H9 (cell line): ENCODE results near the gene UNC119. TPM values are rescaled to one million over a fixed set of nuclear protein-coding genes. Genes with fewer than 3 reads are reported as not detected.

ENCODE experiments used
- DNase-seq: peaks from one replicate; pipeline ENCODE4 v3.0.0-alpha.2; 2017
- H2AFZ ChIP-seq: one replicate; pipeline ENCODE4 v1.6.1; 2013; ENCODE audit warnings: mild to moderate bottlenecking, low read length, control low read depth, moderate library complexity
- H2AK5ac ChIP-seq: 2 replicates; pipeline ENCODE4 v1.6.1; 2013; ENCODE audit warnings: low read length, control low read depth, mixed read lengths; ENCODE audit not compliant: insufficient read length
- H2BK120ac ChIP-seq: one replicate; pipeline ENCODE4 v1.6.1; 2013; ENCODE audit warnings: low read depth, mild to moderate bottlenecking, low read length, control low read depth, inconsistent platforms; ENCODE audit not compliant: poor library complexity, severe bottlenecking
- H2BK12ac ChIP-seq: 2 replicates; pipeline ENCODE4 v1.6.1; 2013; ENCODE audit warnings: low read length, control low read depth, mixed read lengths, low read depth; ENCODE audit not compliant: insufficient read length
- H2BK15ac ChIP-seq: 2 replicates; pipeline ENCODE4 v1.6.1; 2013; ENCODE audit warnings: low read depth, low read length, control low read depth
- H2BK20ac ChIP-seq: one replicate; pipeline ENCODE4 v1.6.1; 2013; ENCODE audit warnings: low read depth, mild to moderate bottlenecking, low read length, control low read depth, inconsistent platforms; ENCODE audit not compliant: poor library complexity, severe bottlenecking
- H2BK5ac ChIP-seq: 2 replicates; pipeline ENCODE4 v1.6.1; 2013; ENCODE audit warnings: low read length, control low read depth, mixed read lengths; ENCODE audit not compliant: insufficient read length
- H3K14ac ChIP-seq: 2 replicates; pipeline ENCODE4 v1.6.1; 2013; ENCODE audit warnings: low read length, control low read depth; ENCODE audit not compliant: insufficient read depth
- H3K18ac ChIP-seq: 2 replicates; pipeline ENCODE4 v1.6.1; 2013; ENCODE audit warnings: low read depth, mild to moderate bottlenecking, mixed read lengths, low read length, control low read depth; ENCODE audit not compliant: insufficient read length
- H3K23ac ChIP-seq: 2 replicates; pipeline ENCODE4 v1.6.1; 2013; ENCODE audit warnings: low read length, control low read depth, mixed read lengths, low read depth; ENCODE audit not compliant: insufficient read length
- H3K23me2 ChIP-seq: 2 replicates; pipeline ENCODE4 v1.6.1; 2013; ENCODE audit warnings: low read depth, mild to moderate bottlenecking, mixed read lengths, low read length, control low read depth; ENCODE audit not compliant: insufficient read length, poor library complexity, severe bottlenecking
- H3K27ac ChIP-seq: 2 replicates; pipeline ENCODE4 v1.5.1; 2013; ENCODE audit warnings: low read length, control low read depth, mixed read lengths, low read depth; ENCODE audit not compliant: insufficient read length
- H3K27me3 ChIP-seq: 2 replicates; pipeline ENCODE4 v1.6.1; 2013; ENCODE audit warnings: low read length, control low read depth, inconsistent platforms; ENCODE audit not compliant: insufficient read depth
- H3K4ac ChIP-seq: 2 replicates; pipeline ENCODE4 v1.6.1; 2013; ENCODE audit warnings: low read depth, mild to moderate bottlenecking, control low read depth, inconsistent platforms, low read length, moderate library complexity
- H3K4me1 ChIP-seq: 2 replicates; pipeline ENCODE4 v1.6.1; 2013; ENCODE audit warnings: low read length, control low read depth, inconsistent platforms; ENCODE audit not compliant: insufficient read depth
- H3K4me2 ChIP-seq: 2 replicates; pipeline ENCODE4 v1.6.1; 2013; ENCODE audit warnings: low read length, control low read depth, mixed read lengths; ENCODE audit not compliant: insufficient read length, insufficient read depth
- H3K56ac ChIP-seq: 2 replicates; pipeline ENCODE4 v1.6.1; 2013; ENCODE audit warnings: low read depth, mild to moderate bottlenecking, mixed read lengths, low read length, control low read depth; ENCODE audit not compliant: insufficient read length
- H3K79me1 ChIP-seq: 2 replicates; pipeline ENCODE4 v1.6.1; 2013; ENCODE audit warnings: low read depth, mild to moderate bottlenecking, moderate library complexity, low read length, control low read depth, inconsistent platforms; ENCODE audit not compliant: insufficient read depth, poor library complexity, severe bottlenecking
- H3K79me2 ChIP-seq: 2 replicates; pipeline ENCODE4 v1.6.1; 2013; ENCODE audit warnings: low read length, control low read depth, inconsistent platforms; ENCODE audit not compliant: insufficient read depth
- H3K9ac ChIP-seq: 2 replicates; pipeline ENCODE4 v1.6.1; 2013; ENCODE audit warnings: low read length, control low read depth, mixed read lengths; ENCODE audit not compliant: insufficient read length; ENCODE audit errors: extremely low read depth
- H3K9me3 ChIP-seq: one replicate; pipeline ENCODE4 v1.6.1; 2013; ENCODE audit warnings: low read depth, low read length, inconsistent platforms; ENCODE audit not compliant: control insufficient read depth
- H3T11ph ChIP-seq: one replicate; pipeline ENCODE4 v1.6.1; 2013; ENCODE audit warnings: mild to moderate bottlenecking, low read length, control low read depth, inconsistent platforms
- H4K20me1 ChIP-seq: one replicate; pipeline ENCODE4 v1.6.1; 2013; ENCODE audit not compliant: control insufficient read depth, insufficient read length, insufficient read depth
- H4K5ac ChIP-seq: 2 replicates; pipeline ENCODE4 v1.6.1; 2013; ENCODE audit warnings: low read depth, mild to moderate bottlenecking, mixed read lengths, low read length, control low read depth; ENCODE audit not compliant: insufficient read length
- H4K8ac ChIP-seq: replicated peaks from 2 replicates; pipeline ENCODE4 v1.6.1; 2013; ENCODE audit warnings: low read length, control low read depth, mixed read lengths, low read depth; ENCODE audit not compliant: insufficient read length
- H4K91ac ChIP-seq: 2 replicates; pipeline ENCODE4 v1.6.1; 2013; ENCODE audit warnings: low read depth, mild to moderate bottlenecking, moderate library complexity, mixed read lengths, low read length, control low read depth; ENCODE audit not compliant: insufficient read length
- H3K27ac Mint-ChIP-seq, 3 experiments: 2 replicates in 2 of 3; 3 replicates in 1 of 3; pipeline ENCODE4 v1.8.0; 2020 to 2021; ENCODE audit warnings: mixed read lengths in 3 of 3, mild to moderate bottlenecking in 1 of 3, moderate library complexity in 1 of 3
- H3K27me3 Mint-ChIP-seq: 2 replicates; pipeline ENCODE4 v1.8.0; 2021; ENCODE audit warnings: low read depth, mild to moderate bottlenecking, moderate library complexity, mixed read lengths
- H3K36me3 Mint-ChIP-seq, 3 experiments: 2 replicates in 2 of 3; 3 replicates in 1 of 3; pipeline ENCODE4 v1.8.0; 2020 to 2021; ENCODE audit warnings: low read depth in 3 of 3, mixed read lengths in 3 of 3; ENCODE audit not compliant: insufficient read depth in 1 of 3
- H3K4me1 Mint-ChIP-seq, 2 experiments: 2 replicates each; pipeline ENCODE4 v1.8.0; 2020; ENCODE audit warnings: mixed read lengths in 2 of 2
- H3K4me3 Mint-ChIP-seq, 2 experiments: 2 replicates in 1 of 2; 3 replicates in 1 of 2; pipeline ENCODE4 v1.8.0; 2020 to 2021; ENCODE audit warnings: mild to moderate bottlenecking in 2 of 2, mixed read lengths in 2 of 2, moderate library complexity in 1 of 2
- H3K9me3 Mint-ChIP-seq, 2 experiments: 2 replicates in 1 of 2; 3 replicates in 1 of 2; pipeline ENCODE4 v1.8.0; 2020; ENCODE audit warnings: mild to moderate bottlenecking in 2 of 2, mixed read lengths in 2 of 2, moderate library complexity in 1 of 2
- WGBS: extraction: QIAGEN DNeasy Blood & Tissue Kit; methylation state at CpG from one replicate; pipeline ENCODE4 v1.1.7; 2013; ENCODE audit warnings: missing lambda C conversion rate, low lambda C conversion rate, mixed read lengths; ENCODE audit not compliant: insufficient read length; ENCODE audit errors: extremely low coverage; 5-methylcytosine and 5-hydroxymethylcytosine counted together
- total RNA-seq: library from RNA; stranded (reverse); gene quantifications from 2 replicates; pipeline ENCODE4 v1.2.1, GENCODE V29; 2021
- TF ChIP-seq, protein P1 (sequence below): fragments of 200-600 bp; sonication (generic); conservative IDR thresholded peaks from 3 replicates; pipeline ENCODE4 v1.8.0; 2021; ENCODE audit warnings: antibody characterized with exemption, mild to moderate bottlenecking

UNC119 gene
- total RNA-seq, 1 experiment from 2014 or later, result 36.9 TPM

- Histone ChIP-seq H4K20me1 (peaks cover 2% of the 10 kb centered on the region), H3K14ac (no peak overlapping the region), H3K27ac (no peak overlapping the region), H3K4ac (no peak overlapping the region), H2BK15ac (no peak overlapping the region), H2BK20ac (no peak overlapping the region), H3K27me3 (no peaks in the 10 kb centered on the region), H3K79me1 (no peaks in the 10 kb centered on the region), H2AK5ac (no peak overlapping the region), H2BK120ac (no peak overlapping the region), H3K9ac (no peak overlapping the region), H3K9me3 (no peaks in the 10 kb centered on the region), H3K18ac (no peak overlapping the region), H2BK12ac (no peak overlapping the region), H2AFZ (no peak overlapping the region), H4K91ac (no peak overlapping the region), H2BK5ac (no peak overlapping the region), H3K23ac (no peak overlapping the region), H3K56ac (no peak overlapping the region), H3K4me1 (no peaks in the 10 kb centered on the region), H3K4me2 (no peak overlapping the region), H4K8ac (no peak overlapping the region), H3K23me2 (no peaks in the 10 kb centered on the region), H4K5ac (no peak overlapping the region), H3T11ph (no peak overlapping the region), H3K79me2 (no peaks in the 10 kb centered on the region)
- TF ChIP-seq, protein P1, sequence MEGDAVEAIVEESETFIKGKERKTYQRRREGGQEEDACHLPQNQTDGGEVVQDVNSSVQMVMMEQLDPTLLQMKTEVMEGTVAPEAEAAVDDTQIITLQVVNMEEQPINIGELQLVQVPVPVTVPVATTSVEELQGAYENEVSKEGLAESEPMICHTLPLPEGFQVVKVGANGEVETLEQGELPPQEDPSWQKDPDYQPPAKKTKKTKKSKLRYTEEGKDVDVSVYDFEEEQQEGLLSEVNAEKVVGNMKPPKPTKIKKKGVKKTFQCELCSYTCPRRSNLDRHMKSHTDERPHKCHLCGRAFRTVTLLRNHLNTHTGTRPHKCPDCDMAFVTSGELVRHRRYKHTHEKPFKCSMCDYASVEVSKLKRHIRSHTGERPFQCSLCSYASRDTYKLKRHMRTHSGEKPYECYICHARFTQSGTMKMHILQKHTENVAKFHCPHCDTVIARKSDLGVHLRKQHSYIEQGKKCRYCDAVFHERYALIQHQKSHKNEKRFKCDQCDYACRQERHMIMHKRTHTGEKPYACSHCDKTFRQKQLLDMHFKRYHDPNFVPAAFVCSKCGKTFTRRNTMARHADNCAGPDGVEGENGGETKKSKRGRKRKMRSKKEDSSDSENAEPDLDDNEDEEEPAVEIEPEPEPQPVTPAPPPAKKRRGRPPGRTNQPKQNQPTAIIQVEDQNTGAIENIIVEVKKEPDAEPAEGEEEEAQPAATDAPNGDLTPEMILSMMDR, result no peak
- no peak overlapping the region for H3K27ac Mint-ChIP-seq
- DNase-seq, result no peak
- H3K4me1 Mint-ChIP-seq, result peaks cover 12 to 15% of the 10 kb centered on the region in 2 experiments
- WGBS, result no CpG with 5 or more reads among the region's 4 CpGs
- H3K27me3 Mint-ChIP-seq, result no peaks in the 10 kb centered on the region
- H3K4me3 Mint-ChIP-seq, result no peak overlapping the region
- no peaks in the 10 kb centered on the region for H3K9me3 Mint-ChIP-seq
- peaks cover 20 to 44% (median 40%) of the 10 kb centered on the region in 3 experiments; a peak in 6 of 7 replicates for H3K36me3 Mint-ChIP-seq
Observed at GRCh38 chr17:28579526-28579925, 27.1 kb upstream of the UNC119 start.
